ENCODE measurements around the gene GPR160.

The GPR160 gene

DNA sequence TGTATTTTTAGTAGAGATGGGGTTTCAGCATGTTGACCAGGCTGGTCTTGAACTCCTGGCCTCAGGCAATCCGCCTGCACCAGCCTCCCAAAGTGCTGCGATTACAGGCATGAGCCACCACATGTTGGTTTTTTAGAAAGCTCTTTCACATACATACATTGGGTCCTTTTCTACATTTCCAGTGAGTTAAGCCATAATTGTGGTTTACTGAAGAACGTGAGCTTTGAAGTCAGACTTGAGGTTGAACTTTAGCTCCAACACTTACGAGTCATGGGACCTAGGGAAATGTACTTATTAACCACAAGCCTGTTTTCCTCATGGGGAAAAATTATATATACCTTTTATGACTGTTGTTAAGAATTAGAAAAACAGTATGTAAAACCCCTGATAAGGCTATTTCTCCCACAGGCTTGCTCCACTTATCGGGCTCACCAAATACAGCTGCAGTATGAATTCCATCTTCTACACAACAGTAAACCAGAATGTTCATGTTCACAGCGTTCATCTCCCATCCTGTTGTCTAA is 39.0 kb downstream of the GPR160 start:
- TF ChIP-seq, protein P1, sequence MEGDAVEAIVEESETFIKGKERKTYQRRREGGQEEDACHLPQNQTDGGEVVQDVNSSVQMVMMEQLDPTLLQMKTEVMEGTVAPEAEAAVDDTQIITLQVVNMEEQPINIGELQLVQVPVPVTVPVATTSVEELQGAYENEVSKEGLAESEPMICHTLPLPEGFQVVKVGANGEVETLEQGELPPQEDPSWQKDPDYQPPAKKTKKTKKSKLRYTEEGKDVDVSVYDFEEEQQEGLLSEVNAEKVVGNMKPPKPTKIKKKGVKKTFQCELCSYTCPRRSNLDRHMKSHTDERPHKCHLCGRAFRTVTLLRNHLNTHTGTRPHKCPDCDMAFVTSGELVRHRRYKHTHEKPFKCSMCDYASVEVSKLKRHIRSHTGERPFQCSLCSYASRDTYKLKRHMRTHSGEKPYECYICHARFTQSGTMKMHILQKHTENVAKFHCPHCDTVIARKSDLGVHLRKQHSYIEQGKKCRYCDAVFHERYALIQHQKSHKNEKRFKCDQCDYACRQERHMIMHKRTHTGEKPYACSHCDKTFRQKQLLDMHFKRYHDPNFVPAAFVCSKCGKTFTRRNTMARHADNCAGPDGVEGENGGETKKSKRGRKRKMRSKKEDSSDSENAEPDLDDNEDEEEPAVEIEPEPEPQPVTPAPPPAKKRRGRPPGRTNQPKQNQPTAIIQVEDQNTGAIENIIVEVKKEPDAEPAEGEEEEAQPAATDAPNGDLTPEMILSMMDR (IDR thresholded peaks at IDR 0.05) = no peak

DNA sequence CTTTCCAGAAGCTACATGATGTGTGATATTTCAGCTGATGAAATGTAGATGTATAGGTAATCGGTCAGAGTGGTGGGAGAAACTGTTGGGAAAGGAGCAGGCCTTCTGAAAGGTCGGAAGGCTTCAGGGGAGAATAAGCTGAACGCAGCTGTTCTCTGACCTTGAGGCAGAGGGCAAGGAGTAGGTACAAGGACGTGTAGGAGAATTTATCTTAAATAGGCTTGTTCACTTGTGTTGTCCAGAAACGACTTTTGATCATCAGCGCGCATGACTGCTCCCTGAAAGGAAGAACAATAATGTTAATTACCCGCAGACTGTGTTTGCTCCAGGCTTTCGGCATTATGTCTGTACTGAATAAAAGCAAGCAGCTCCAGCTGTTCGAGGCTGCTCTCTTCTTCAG is 39.6 kb downstream of the GPR160 start:
- TF ChIP-seq, protein P1 (IDR thresholded peaks at IDR 0.05) = no peak

DNA sequence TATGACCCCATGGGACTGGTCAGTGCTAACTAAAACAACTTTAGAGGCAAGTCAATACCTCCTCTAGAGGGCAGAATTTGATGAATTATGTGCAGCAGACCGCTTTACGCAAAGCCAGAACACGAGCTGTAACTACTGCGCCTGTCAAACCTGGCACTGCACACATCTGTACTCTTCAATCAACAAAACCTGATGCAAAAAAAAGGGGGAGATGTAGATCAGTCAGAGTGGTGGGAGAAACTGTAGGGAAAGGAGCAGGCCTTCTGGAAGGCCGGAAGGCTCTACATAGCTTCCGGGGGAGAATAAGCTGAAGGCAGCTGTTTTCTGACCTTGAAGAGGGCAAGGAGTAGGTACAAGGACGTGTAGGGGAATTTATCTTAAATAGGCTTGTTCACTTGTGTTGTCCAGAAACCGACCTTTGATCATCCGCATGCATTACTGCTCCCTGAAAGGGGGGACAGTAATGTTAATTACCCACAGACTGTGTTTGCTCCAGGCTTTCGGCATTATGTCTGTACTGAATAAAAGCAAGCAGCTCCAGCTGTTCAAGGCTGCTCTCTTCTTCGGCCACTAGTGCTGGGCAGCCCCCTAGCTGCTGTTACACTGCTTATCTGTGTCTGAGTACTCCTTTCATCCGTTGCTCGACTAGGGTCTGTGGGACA is 41.0 kb downstream of the GPR160 start:
- TF ChIP-seq, protein P1 (IDR thresholded peaks at IDR 0.05) = no peak; the same call in 1 of the 2 replicates

DNA sequence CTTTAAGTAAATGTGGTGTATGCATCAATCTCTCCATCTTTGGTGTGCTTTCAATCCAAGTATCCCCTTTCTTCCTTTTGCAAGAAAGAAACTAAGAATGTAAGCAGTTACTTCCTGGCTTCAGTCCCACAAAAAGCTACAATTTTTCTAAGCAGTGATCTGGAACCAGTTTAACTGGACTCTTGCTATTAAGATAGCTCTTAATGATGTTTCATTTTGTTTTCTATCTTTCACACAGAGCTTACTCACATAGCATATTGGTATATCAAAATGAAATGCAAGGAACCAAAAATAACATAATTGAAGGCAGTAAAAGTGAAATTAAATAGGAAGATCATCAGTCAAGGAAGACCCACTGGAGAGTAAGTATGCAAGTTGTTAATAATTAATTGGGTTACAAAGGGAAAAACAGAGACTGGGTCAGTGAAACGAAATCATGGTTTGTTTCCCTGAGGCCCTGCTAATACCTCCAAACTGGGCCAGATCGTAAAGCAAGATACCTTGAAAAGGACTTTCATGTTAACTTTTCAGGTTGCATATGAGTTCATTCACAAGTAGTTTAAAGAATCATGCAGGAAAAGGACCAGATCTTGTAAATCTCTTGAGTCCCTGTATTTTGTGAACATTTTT is 41.9 kb downstream of the GPR160 start:
- TF ChIP-seq, protein P1 (IDR thresholded peaks at IDR 0.05) = no peak

DNA sequence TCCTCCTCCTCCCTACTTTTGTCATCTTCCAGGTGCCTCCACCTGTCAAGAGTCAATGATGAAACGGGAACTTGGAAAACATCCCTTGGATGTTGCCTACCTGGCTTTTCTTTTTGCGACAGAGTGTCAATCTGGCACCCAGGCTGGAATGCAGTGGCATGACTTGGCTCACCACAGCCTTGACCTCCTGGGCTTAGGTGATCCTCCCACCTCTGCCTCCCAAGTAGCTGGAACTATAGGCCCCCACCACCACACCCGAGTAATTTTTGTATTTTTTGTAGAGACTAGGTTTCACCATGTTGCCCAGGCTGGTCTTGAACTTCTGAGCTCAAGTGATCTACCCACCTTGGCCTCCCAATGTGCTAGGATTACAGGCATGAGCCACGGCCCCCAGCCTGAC is 42.8 kb downstream of the GPR160 start:
- TF ChIP-seq, protein P1 (IDR thresholded peaks at IDR 0.05) = no peak

DNA sequence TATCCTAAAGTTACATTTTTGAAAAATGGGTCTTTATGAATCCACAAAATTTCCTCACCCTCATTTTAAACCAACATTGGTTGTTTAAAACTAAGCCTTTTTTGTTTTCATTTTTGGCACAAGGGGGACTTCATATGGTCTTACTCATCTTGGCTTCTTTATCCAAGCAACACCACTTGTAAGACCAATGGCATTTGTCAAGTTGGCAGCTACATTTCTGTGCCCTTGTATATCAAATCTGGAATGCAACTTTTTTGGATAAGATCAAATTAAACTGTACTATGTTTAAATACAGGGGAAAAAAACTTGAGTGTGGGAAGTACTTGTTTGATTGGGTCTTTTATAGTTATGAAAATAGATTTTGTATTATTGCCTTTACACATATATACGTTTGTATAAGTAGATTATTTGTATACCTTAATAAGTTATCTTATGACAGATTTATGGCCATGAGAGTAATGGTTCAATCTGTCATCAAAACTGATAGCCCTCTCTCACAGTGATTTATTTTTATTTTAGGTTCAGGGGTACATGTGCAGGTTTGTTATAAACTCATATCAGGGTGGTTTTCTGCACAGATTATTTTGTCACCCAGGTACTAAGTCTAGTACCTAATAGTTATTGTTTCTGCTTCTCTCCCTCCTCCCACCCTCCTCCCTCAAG is 43.4 kb downstream of the GPR160 start:
- TF ChIP-seq, protein P1 (IDR thresholded peaks at IDR 0.05) = no peak

DNA sequence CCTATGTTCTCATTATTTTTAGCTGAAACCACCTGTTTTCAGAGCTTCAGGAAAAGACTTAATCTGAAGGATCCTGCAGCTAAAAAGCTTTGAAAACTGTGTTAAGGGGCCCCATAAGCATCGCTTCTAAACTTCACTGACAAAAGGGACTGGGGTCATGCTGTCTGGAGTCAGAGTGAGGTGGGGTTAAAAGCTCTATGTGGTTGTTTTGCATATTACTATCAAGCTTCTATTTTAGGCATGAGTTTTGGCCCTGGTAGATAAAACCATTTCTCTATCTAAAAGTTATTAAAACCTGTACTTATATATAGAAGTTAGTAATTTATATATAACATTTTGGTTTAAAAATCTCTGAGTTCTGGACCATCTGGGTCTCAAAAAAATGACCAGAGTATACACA is 45.5 kb downstream of the GPR160 start:
- TF ChIP-seq, protein P1 (IDR thresholded peaks at IDR 0.05) = no peak
